ENCODE measurements around the gene TLK2. TPM values are rescaled to one million over a fixed set of nuclear protein-coding genes. Genes with fewer than 3 reads are reported as not detected.

TLK2 gene
- total RNA-seq, 1 donor from 2014 or later, result 57.0 TPM

GRCh38 chr17:62615503-62615902 lies 136.9 kb downstream of the TLK2 start:
- Mint-ChIP-seq H3K4me1 (peaks cover 16% of the 10 kb centered on the region), H3K9me3 (no peaks in the 10 kb centered on the region), H3K27ac (no peak overlapping the region), H3K36me3 (ENCODE audit: low read depth) (peaks cover 61% of the 10 kb centered on the region), H3K4me3 (no peak overlapping the region), H3K27me3 (no peaks in the 10 kb centered on the region)
- intact Hi-C loops (cut with micrococcal nuclease), result no loop called here
- TF ChIP-seq, protein P1, sequence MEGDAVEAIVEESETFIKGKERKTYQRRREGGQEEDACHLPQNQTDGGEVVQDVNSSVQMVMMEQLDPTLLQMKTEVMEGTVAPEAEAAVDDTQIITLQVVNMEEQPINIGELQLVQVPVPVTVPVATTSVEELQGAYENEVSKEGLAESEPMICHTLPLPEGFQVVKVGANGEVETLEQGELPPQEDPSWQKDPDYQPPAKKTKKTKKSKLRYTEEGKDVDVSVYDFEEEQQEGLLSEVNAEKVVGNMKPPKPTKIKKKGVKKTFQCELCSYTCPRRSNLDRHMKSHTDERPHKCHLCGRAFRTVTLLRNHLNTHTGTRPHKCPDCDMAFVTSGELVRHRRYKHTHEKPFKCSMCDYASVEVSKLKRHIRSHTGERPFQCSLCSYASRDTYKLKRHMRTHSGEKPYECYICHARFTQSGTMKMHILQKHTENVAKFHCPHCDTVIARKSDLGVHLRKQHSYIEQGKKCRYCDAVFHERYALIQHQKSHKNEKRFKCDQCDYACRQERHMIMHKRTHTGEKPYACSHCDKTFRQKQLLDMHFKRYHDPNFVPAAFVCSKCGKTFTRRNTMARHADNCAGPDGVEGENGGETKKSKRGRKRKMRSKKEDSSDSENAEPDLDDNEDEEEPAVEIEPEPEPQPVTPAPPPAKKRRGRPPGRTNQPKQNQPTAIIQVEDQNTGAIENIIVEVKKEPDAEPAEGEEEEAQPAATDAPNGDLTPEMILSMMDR (IDR thresholded peaks at IDR 0.05), result no peak
- ChIA-PET POLR2A (no interaction called here), CTCF (no interaction called here)
- ATAC-seq (ENCODE audit: low read depth), result no peak
- DNase-seq, result no peak

- intact Hi-C loops (cut with micrococcal nuclease), result no loop called here
- Mint-ChIP-seq H3K27ac (no peak overlapping the region), H3K36me3 (ENCODE audit: low read depth) (peaks cover 44% of the 10 kb centered on the region), H3K4me3 (no peak overlapping the region), H3K27me3 (no peaks in the 10 kb centered on the region), H3K9me3 (no peaks in the 10 kb centered on the region), H3K4me1 (peaks cover under 1% of the 10 kb centered on the region)
- POLR2A ChIA-PET, result no interaction called here
- TF ChIP-seq, protein P1 (IDR thresholded peaks at IDR 0.05), result no peak
- CTCF ChIA-PET, result no interaction called here
- no peak for DNase-seq
- ATAC-seq (ENCODE audit: low read depth), result no peak
Measured at GRCh38 chr17:62616993-62617893, 138.6 kb downstream of the TLK2 start.

GRCh38 chr17:62617894-62618472 lies 139.4 kb downstream of the TLK2 start:
- CTCF ChIA-PET, result no interaction called here
- no peak overlapping the region for H3K27ac Mint-ChIP-seq

GRCh38 chr17:62618647-62619416 lies 140.2 kb downstream of the TLK2 start:
- TF ChIP-seq, protein P1 (IDR thresholded peaks at IDR 0.05), result no peak
- Mint-ChIP-seq H3K27ac (no peak overlapping the region), H3K27me3 (no peaks in the 10 kb centered on the region), H3K9me3 (no peaks in the 10 kb centered on the region), H3K4me3 (no peak overlapping the region), H3K36me3 (ENCODE audit: low read depth) (peaks cover 34% of the 10 kb centered on the region), H3K4me1 (no peaks in the 10 kb centered on the region)
- ATAC-seq (ENCODE audit: low read depth), result no peak
- intact Hi-C loops (cut with micrococcal nuclease), result no loop called here
- no peak for DNase-seq
- CTCF ChIA-PET, result no interaction called here
- POLR2A ChIA-PET, result no interaction called here

More at GRCh38 chr17:62617894-62618472, 139.4 kb downstream of the TLK2 start:
- TF ChIP-seq, protein P1 (IDR thresholded peaks at IDR 0.05), result no peak
- Mint-ChIP-seq H3K4me1 (no peaks in the 10 kb centered on the region), H3K27me3 (no peaks in the 10 kb centered on the region), H3K4me3 (no peak overlapping the region), H3K36me3 (ENCODE audit: low read depth) (peaks cover 42% of the 10 kb centered on the region), H3K9me3 (no peaks in the 10 kb centered on the region)
- DNase-seq (no peak), ATAC-seq (ENCODE audit: low read depth) (no peak)
- POLR2A ChIA-PET, result no interaction called here
- intact Hi-C loops (cut with micrococcal nuclease), result no loop called here

Measured in activated B cell treated with CpG ODN at 0.5 μM for 24 hours (primary cell).